Endothelial cell of umbilical vein (primary cell): ENCODE results near the gene RGS19. TPM values are rescaled to one million over a fixed set of nuclear protein-coding genes. Genes with fewer than 3 reads are reported as not detected.

Experiments used
- BruUV-seq: library from RNA; stranded (reverse); fragments of 400-500 nt; replicated peaks from 2 replicates; lab custom pipeline; 2021; lab: Mats Ljungman, UMichigan
- CTCF ChIA-PET: fragments of 300-600, 350-600 bp; sonication (Branson Sonifier 250); formaldehyde crosslinking; loops from one replicate; lab custom pipeline; 2021; ENCODE audit warnings: antibody characterized with exemption, inconsistent platforms; lab: Charles Lee
- POLR2A ChIA-PET: fragments of 300-600, 350-600 bp; sonication (Branson Sonifier 250); formaldehyde crosslinking; loops from one replicate; lab custom pipeline; 2021; ENCODE audit warnings: antibody characterized with exemption, inconsistent platforms; lab: Charles Lee
- DNase-seq: peaks from one replicate; pipeline ENCODE4 v3.0.0-alpha.2; 2011; ENCODE audit warnings: low read depth, low spot score
- FAIRE-seq: peaks from 2 replicates; lab custom pipeline; 2011; peaks lifted over from hg19 to GRCh38; lab: Jason Lieb, UNC
- H2AFZ ChIP-seq: 2 replicates; pipeline ENCODE4 v1.6.0; 2012; ENCODE audit warnings: low read depth, low read length, control low read depth, inconsistent platforms
- H3K27ac ChIP-seq: 2 replicates; pipeline ENCODE4 v1.5.1; 2011; ENCODE audit warnings: low read depth, mild to moderate bottlenecking, control low read depth, low read length, moderate library complexity; ENCODE audit not compliant: insufficient read depth
- H3K27me3 ChIP-seq, 2 experiments: 2 replicates each; pipeline versions ENCODE4 v1.6.0 to v1.6.1; 2011; ENCODE audit warnings: low read length in 2 of 2, mixed read lengths in 1 of 2; ENCODE audit not compliant: control insufficient read depth in 2 of 2, insufficient read depth in 2 of 2
- H3K36me3 ChIP-seq, 2 experiments: 2 replicates in 1 of 2; 3 replicates in 1 of 2; pipeline ENCODE4 v1.5.1; 2011; ENCODE audit warnings: low read length in 2 of 2, mild to moderate bottlenecking in 1 of 2, moderate library complexity in 1 of 2; ENCODE audit not compliant: control insufficient read depth in 2 of 2, insufficient read depth in 2 of 2; ENCODE audit errors: extremely low read depth in 1 of 2
- H3K4me1 ChIP-seq: 3 replicates; pipeline ENCODE4 v1.5.1; 2011; ENCODE audit warnings: mild to moderate bottlenecking, low read length; ENCODE audit not compliant: control insufficient read depth, insufficient read depth; ENCODE audit errors: extremely low read depth
- H3K4me2 ChIP-seq: 2 replicates; pipeline ENCODE4 v1.6.1; 2011; ENCODE audit warnings: low read length, control low read depth, mixed read lengths; ENCODE audit not compliant: insufficient read depth
- H3K4me3 ChIP-seq, 3 experiments: fragments of 200-600 bp in 1 of 3; sonication (generic), shearing (Covaris generic) in 1 of 3; replicated peaks in 1 of 3; 2 replicates each; pipeline ENCODE4 v1.5.1; 2011 to 2016; ENCODE audit warnings: control low read depth in 3 of 3, low read length in 3 of 3, mild to moderate bottlenecking in 2 of 3, inconsistent platforms in 1 of 3, low read depth in 1 of 3, moderate library complexity in 1 of 3; ENCODE audit not compliant: insufficient read depth in 1 of 3
- H3K79me2 ChIP-seq: 2 replicates; pipeline ENCODE4 v1.6.0; 2012; ENCODE audit warnings: low read length, inconsistent platforms; ENCODE audit not compliant: control insufficient read depth, insufficient read depth
- H3K9ac ChIP-seq: replicated peaks from 2 replicates; pipeline ENCODE3; 2011; ENCODE audit warnings: low read length, control low read depth; ENCODE audit not compliant: insufficient read depth; ENCODE audit errors: extremely low read depth
- H3K9me1 ChIP-seq: replicated peaks from 3 replicates; pipeline ENCODE4 v1.6.0; 2011; ENCODE audit warnings: mild to moderate bottlenecking, low read length; ENCODE audit not compliant: control insufficient read depth, insufficient read depth; ENCODE audit errors: extremely low read depth
- H3K9me3 ChIP-seq: replicated peaks from 2 replicates; pipeline ENCODE4 v1.5.1; 2012; ENCODE audit warnings: low read length, inconsistent platforms; ENCODE audit not compliant: control insufficient read depth, insufficient read depth
- H4K20me1 ChIP-seq: replicated peaks from 2 replicates; pipeline ENCODE3; 2011; ENCODE audit warnings: mild to moderate bottlenecking, low read length; ENCODE audit not compliant: control insufficient read depth, insufficient read depth; ENCODE audit errors: extremely low read depth
- CTCF ChIP-seq, 2 donors: IDR thresholded peaks; 1 replicate in 1 of 2; 2 replicates in 1 of 2; pipeline ENCODE4 v1.5.1; 2011; ENCODE audit warnings: low read length in 2 of 2, mild to moderate bottlenecking in 2 of 2, moderate library complexity in 2 of 2, control low read depth in 1 of 2, inconsistent platforms in 1 of 2, low read depth in 1 of 2; ENCODE audit not compliant: insufficient read depth in 1 of 2; ENCODE audit errors: extremely low read depth in 1 of 2
- EZH2 ChIP-seq: IDR thresholded peaks from 2 replicates; pipeline ENCODE4 v1.6.1; 2012; ENCODE audit warnings: borderline replicate concordance, low read depth, mild to moderate bottlenecking, moderate library complexity, low read length, inconsistent platforms; ENCODE audit not compliant: severe bottlenecking
- FOS ChIP-seq: IDR thresholded peaks from 2 replicates; pipeline ENCODE4 v1.6.1; 2011; ENCODE audit warnings: mild to moderate bottlenecking, low read length, moderate library complexity, borderline replicate concordance; ENCODE audit not compliant: insufficient read depth
- GATA2 ChIP-seq: IDR thresholded peaks from 2 replicates; pipeline ENCODE4 v1.7.0; 2011; ENCODE audit warnings: low read depth, mild to moderate bottlenecking, moderate library complexity, mixed read lengths, low read length; ENCODE audit not compliant: insufficient read length, insufficient read depth
- JUN ChIP-seq: IDR thresholded peaks from 2 replicates; pipeline ENCODE4 v1.6.1; 2011; ENCODE audit warnings: borderline replicate concordance, low read depth; ENCODE audit not compliant: insufficient read length, insufficient read depth
- MAX ChIP-seq: IDR thresholded peaks from 2 replicates; pipeline ENCODE4 v1.6.1; 2011; ENCODE audit not compliant: insufficient read depth, insufficient read length
- MYC ChIP-seq: IDR thresholded peaks from one replicate; pipeline ENCODE4 v1.6.1; 2011; ENCODE audit warnings: mild to moderate bottlenecking, low read depth, low read length
- POLR2A ChIP-seq: IDR thresholded peaks from 2 replicates; pipeline ENCODE4 v1.6.1; 2012; ENCODE audit warnings: low read depth, mild to moderate bottlenecking, control low read depth, low read length
- POLR2AphosphoS5 ChIP-seq: IDR thresholded peaks from 2 replicates; pipeline ENCODE4 v1.6.1; 2012; ENCODE audit warnings: low read depth, mild to moderate bottlenecking, control low read depth, low read length, moderate library complexity; ENCODE audit not compliant: insufficient read depth
- dilution Hi-C: fragments of 300-500 bp; cut with MboI; formaldehyde crosslinking; loops from one replicate; pipeline ENCODE4 v1.15.0; 2019; ENCODE audit warnings: low sequenced_read_pairs; ENCODE audit not compliant: extremely low pct_ligation_motif_present
- intact Hi-C: fragments of 100-400 bp; cut with micrococcal nuclease; formaldehyde crosslinking; loops from one replicate; pipeline ENCODE4 v1.10.0; 2022
- polyA plus RNA-seq, 4 experiments: library from polyadenylated mRNA; depleted of rRNA in 3 of 4; stranded (reverse) in 3 of 4; unstranded in 1 of 4; fragments of >200 nt; gene quantifications; 2 replicates each; pipeline versions ENCODE4 v1.2.1 to v1.2.3, GENCODE V29; 2011 to 2012; ENCODE audit warnings: missing spikeins in 1 of 4
- total RNA-seq: library from RNA; stranded (reverse); gene quantifications from 2 replicates; pipeline ENCODE4 v1.2.3, GENCODE V29; 2021

RGS19 gene
- total and polyA plus RNA-seq, 2 donors (not counting 3 experiments of a cell fraction or from before 2014, with no cell fraction given): 27.8 to 33.7 TPM

- dilution Hi-C loops: no loop called here
- Histone ChIP-seq H3K27ac (no peak overlapping the region), H2AFZ (no peak overlapping the region), H3K4me3 (no peak overlapping the region), H3K9ac (no peak overlapping the region), H3K9me1 (no peaks in the 10 kb centered on the region), H3K79me2 (peaks cover 6% of the 10 kb centered on the region), H3K4me1 (peaks cover 17% of the 10 kb centered on the region), H3K4me2 (no peak overlapping the region), H3K27me3 (no peaks in the 10 kb centered on the region), H4K20me1 (no peaks in the 10 kb centered on the region), H3K9me3 (no peaks in the 10 kb centered on the region), H3K36me3 (peaks cover 0 to 2% of the 10 kb centered on the region in 2 experiments)
- intact Hi-C loops: loop anchor here (10.0 kb wide), 1 partner anchor 58 kb away; no protein-coding TSS in a partner anchor
- POLR2A ChIA-PET: no interaction called here
- no peak for FAIRE-seq
- TF ChIP-seq FOS: no peak
- TF ChIP-seq JUN: no peak
- TF ChIP-seq EZH2: no peak
- TF ChIP-seq MAX: no peak
- no peak for TF ChIP-seq POLR2AphosphoS5
- no peak for TF ChIP-seq GATA2
- TF ChIP-seq MYC: no peak
- TF ChIP-seq CTCF (IDR thresholded peaks at IDR 0.05; ENCODE audit: extremely low read depth in 1 of 2, insufficient read depth in 1 of 2, low read depth in 1 of 2, low read length in 2 of 2): no peak
- TF ChIP-seq POLR2A: no peak
- DNase-seq: no peak
- no TSS peak for BruUV-seq
- CTCF ChIA-PET: interaction anchor here (0.8 to 1.4 kb wide), 2 partner anchors 16 to 28 kb away, joined by 3 to 5 read pairs; no protein-coding TSS in a partner anchor
These were observed 12.2 kb downstream of the RGS19 start for GRCh38 chr20:64067005-64067632.
